ENCODE data around the gene GPC6.
A peak's percentile ranks its signal among the peaks of the same experiment; 100 is the strongest.
"Not testable (repeated sequence)": the region's sequence is repeated elsewhere in the genome, so short reads cannot be mapped to it uniquely, and the experiment has no call there.

GPC6 gene

GRCh38 chr13:94301487-94301886, 1074.9 kb downstream of the GPC6 start:
- DNase-seq (ENCODE audit: low spot score): no peak

- not testable (repeated sequence) for DNase-seq (ENCODE audit: low spot score)
These were observed 1076.4 kb downstream of the GPC6 start for GRCh38 chr13:94302847-94303565.

- no peak for DNase-seq (ENCODE audit: low spot score)
These were observed 1077.1 kb downstream of the GPC6 start for GRCh38 chr13:94303644-94304174.

DNA sequence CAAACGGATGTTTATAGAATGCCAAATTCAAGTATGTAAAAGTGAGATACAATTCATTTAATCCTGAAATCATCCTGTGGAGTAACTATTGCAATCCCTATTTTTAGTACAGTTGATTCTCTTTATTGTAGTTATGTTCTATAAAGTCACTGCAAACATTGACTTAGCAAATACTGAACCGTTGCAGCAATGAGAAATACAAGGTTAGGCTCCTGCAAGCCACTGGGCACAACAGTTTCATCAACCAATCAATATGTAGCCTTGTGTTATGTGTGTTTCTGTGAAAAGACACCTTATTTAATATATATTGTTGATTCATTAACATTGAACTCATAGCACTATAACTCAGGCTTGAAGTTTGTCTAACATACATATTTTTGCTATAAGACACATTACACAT, 1078.4 kb downstream of the GPC6 start:
- DNase-seq (ENCODE audit: low spot score): no peak

GRCh38 chr13:94305463-94305862, 1078.9 kb downstream of the GPC6 start:
- no peak for DNase-seq (ENCODE audit: low spot score)

DNA sequence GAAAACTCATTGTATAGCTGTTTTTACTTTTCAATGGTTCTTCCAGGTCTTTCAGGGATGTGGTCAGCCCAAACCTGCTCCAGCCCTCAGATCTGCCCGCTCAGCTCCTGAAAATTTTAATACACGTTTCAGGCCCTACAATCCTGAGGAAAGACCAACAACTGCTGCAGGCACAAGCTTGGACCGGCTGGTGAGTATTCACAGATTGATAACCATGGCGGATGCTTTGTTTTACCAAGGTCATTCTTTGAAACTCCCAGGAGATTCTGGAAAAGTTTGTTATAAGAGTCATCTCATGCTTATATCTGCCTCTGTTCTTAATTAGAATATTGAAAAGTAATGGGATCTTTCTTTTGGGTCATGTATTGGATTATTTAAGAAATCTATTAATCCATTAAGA, 1079.3 kb downstream of the GPC6 start:
- no peak for DNase-seq (ENCODE audit: low spot score)

GRCh38 chr13:94308832-94309231, 1082.2 kb downstream of the GPC6 start:
- no peak for DNase-seq (ENCODE audit: low spot score)

DNA sequence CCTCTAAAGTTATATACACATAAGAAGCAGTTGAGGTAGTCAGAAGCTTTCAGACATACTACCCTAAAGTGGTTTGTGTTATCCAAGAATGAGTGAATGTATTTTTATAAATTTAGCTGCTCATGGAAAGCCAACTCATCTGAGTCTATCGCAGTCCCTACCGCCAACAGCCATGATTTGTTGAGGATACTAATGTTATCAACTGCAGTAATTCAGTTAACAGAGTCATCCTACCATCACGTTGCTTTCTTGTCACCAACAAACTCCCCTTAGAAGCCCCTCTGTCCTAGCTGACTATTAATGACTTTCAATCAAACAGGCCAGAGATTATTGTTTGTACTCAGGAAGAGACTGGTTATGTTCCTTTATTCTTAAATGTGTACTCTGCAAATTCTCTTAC, 1083.0 kb downstream of the GPC6 start:
- no peak for DNase-seq (ENCODE audit: low spot score)

- no peak for DNase-seq (ENCODE audit: low spot score)
These were observed 1083.6 kb downstream of the GPC6 start for GRCh38 chr13:94309997-94310855.

GRCh38 chr13:94311893-94312292, 1085.3 kb downstream of the GPC6 start:
- no peak for DNase-seq (ENCODE audit: low spot score)

DNA sequence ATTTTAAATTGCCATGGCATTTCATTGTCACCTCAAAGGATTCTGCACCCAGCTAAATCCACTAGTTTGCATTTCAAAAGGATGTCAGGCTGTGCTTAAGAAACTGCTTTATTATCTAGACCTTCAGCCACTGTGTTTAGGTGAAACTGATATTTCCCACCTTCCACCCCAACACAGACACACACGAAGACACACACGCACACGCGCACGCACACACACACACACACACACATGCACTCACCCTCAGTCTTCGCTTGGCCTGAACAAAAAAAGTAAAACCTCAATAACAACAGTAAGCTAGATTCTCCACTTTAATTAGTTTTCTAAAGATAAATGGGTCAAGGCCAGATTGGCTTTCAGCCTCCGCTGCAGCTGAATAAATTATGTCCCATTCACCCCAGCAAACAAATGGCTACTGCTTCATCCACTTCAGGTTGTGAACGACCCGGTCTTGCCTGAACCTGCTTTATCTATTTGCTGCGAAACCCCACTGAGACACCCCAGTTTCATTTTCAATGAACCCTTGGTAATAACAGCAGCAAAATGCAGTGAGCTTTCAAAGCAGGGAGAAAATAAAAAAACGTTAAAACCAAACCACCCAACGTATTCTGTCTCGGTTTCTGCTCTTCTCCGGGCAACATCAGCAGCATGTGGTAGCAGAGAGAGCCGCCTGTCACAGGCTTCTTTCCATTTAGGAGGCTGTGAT, 1086.1 kb downstream of the GPC6 start:
- DNase-seq (ENCODE audit: low spot score): peak; percentile 25

GRCh38 chr13:94313321-94313910, 1086.8 kb downstream of the GPC6 start:
- DNase-seq (ENCODE audit: low spot score): no peak

DNA sequence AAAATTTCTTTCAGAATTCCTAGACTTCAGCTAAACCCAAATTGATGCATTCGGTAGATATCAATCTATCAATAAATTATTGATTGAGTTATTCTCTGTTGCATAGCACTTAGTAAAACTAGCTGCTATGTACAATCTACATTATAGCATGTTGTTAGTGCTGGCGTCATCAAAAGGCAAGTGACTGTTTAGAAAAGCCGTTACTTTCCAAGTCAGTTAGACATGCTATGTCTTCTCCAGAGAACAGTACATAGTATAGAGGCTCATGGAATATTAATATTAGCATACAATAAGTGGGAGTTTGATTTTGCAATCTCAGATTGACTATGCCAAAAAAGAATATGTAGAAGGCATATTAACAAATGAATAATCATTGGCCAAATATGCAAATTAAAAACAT, 1087.3 kb downstream of the GPC6 start:
- no peak for DNase-seq (ENCODE audit: low spot score)

DNA sequence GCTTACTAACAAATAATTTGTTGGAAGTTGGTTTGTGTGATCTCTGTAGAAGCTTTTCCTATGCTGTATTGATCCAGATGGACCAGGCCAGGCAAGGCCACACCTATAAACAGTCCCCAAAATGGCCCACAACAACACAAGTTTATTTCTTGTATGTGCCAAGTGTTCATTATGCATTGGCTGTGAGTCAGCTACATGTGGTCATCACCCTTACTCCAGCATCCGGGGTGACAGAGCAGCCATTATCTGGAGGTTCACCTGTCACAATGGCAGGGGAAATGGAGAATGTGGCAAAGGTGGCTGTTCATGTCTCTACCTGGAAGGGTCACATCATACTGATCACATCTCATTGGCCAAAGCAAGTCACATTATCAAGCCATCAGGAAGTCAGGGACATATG, 1088.6 kb downstream of the GPC6 start:
- no peak for DNase-seq (ENCODE audit: low spot score)

- DNase-seq (ENCODE audit: low spot score): no peak
These were observed 1090.5 kb downstream of the GPC6 start for GRCh38 chr13:94317063-94317491.

DNA sequence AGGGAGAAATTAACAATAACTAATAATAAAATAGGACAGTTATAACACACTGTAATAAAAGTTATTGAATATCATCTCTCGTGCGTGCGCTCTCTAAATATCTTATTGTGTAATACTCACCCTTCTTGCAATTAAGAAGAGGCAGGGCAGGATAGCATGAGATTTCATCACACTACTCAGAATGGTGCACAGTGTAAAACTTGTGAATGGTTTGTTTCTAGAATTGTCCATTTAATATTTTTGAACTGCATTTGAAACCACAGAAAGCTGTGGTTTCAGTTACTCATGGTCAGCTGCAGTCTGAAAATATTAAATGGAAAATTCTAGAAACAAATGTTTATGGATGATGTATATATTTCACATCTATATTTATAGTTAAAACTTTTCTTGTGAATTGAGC, 1091.8 kb downstream of the GPC6 start:
- DNase-seq (ENCODE audit: low spot score): no peak

- no peak for DNase-seq (ENCODE audit: low spot score)
These were observed 1092.9 kb downstream of the GPC6 start for GRCh38 chr13:94319501-94319900.

- DNase-seq (ENCODE audit: low spot score): no peak
These were observed 1096.5 kb downstream of the GPC6 start for GRCh38 chr13:94322925-94323763.

GRCh38 chr13:94323764-94324758, 1097.5 kb downstream of the GPC6 start:
- DNase-seq (ENCODE audit: low spot score): no peak
